ENCODE results near the gene ATG4C.

DNA sequence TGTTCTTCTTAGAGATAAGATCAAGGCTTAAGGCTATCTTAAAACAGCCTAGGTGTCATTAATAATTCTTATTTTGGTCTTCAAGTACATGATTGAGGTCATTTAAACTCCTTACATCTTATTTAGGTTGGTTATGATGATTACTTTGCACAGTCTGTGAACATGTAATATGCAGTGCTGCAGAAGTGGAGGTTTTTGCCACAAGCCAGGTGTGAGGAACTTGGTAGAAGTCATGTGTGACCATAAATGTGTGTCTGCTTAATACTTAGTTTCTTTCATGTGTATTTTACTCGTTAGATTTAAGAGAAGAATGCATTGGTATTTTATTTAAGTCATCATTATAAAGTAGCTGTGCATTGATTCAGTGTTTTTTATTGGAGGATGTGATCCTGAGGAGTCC is 10.1 kb downstream of the ATG4C start:
- TF ChIP-seq, protein P1, sequence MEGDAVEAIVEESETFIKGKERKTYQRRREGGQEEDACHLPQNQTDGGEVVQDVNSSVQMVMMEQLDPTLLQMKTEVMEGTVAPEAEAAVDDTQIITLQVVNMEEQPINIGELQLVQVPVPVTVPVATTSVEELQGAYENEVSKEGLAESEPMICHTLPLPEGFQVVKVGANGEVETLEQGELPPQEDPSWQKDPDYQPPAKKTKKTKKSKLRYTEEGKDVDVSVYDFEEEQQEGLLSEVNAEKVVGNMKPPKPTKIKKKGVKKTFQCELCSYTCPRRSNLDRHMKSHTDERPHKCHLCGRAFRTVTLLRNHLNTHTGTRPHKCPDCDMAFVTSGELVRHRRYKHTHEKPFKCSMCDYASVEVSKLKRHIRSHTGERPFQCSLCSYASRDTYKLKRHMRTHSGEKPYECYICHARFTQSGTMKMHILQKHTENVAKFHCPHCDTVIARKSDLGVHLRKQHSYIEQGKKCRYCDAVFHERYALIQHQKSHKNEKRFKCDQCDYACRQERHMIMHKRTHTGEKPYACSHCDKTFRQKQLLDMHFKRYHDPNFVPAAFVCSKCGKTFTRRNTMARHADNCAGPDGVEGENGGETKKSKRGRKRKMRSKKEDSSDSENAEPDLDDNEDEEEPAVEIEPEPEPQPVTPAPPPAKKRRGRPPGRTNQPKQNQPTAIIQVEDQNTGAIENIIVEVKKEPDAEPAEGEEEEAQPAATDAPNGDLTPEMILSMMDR (conservative IDR thresholded peaks at IDR 0.05), result no peak
- TF ChIP-seq EZH2 (IDR thresholded peaks at IDR 0.05; ENCODE audit: low read depth), result no peak

All from PC-9 (cell line).